ENCODE measurements around the gene CEACAM18.

The CEACAM18 gene

GRCh38 chr19:51531349-51532315, 53.3 kb downstream of the CEACAM18 start, which contains the start of gene SIGLEC6:
Gene SIGLEC6, minus strand, starts transcription at chr19:51531670. Its CDS starts 22 bp downstream, at chr19:51531648.
- DNase-seq (ENCODE audit: low read depth): no peak

- DNase-seq (ENCODE audit: low read depth): no peak
These were observed 57.2 kb downstream of the CEACAM18 start for GRCh38 chr19:51535535-51535934.

GRCh38 chr19:51539821-51540366, 61.6 kb downstream of the CEACAM18 start:
- no peak for DNase-seq (ENCODE audit: low read depth)
